MCF 10A (cell line): Measurements from ENCODE around the gene LRP2BP. TPM values are rescaled to one million over a fixed set of nuclear protein-coding genes. Genes with fewer than 3 reads are reported as not detected.

ENCODE experiments used
- BruUV-seq: library from RNA; stranded (reverse); fragments of 400-500 nt; replicated peaks from 2 replicates; lab custom pipeline; 2021; lab: Mats Ljungman, UMichigan
- CTCF ChIA-PET: fragments of 300-600 bp; sonication (Branson Sonifier 250); formaldehyde crosslinking; extraction: SDS; loops from one replicate; lab custom pipeline; 2021; ENCODE audit warnings: antibody characterized with exemption, inconsistent platforms; lab: Yijun Ruan, JAX
- POLR2A ChIA-PET: fragments of 300-600, 350-650 bp; sonication (Branson Sonifier 250); formaldehyde crosslinking; extraction: SDS; loops from one replicate; lab custom pipeline; 2020; ENCODE audit warnings: antibody characterized with exemption, inconsistent platforms; lab: Yijun Ruan, JAX
- DNase-seq: peaks from one replicate; pipeline ENCODE4 v3.0.0-alpha.2; 2018; ENCODE audit not compliant: unreplicated experiment
- H3K27ac Mint-ChIP-seq: one replicate; pipeline ENCODE4 v1.8.0; 2022; ENCODE audit warnings: mild to moderate bottlenecking, low read depth, mixed read lengths; ENCODE audit not compliant: unreplicated experiment
- H3K27me3 Mint-ChIP-seq: one replicate; pipeline ENCODE4 v1.8.0; 2022; ENCODE audit warnings: mixed read lengths; ENCODE audit not compliant: insufficient read depth, unreplicated experiment
- H3K36me3 Mint-ChIP-seq: one replicate; pipeline ENCODE4 v1.8.0; 2022; ENCODE audit warnings: mild to moderate bottlenecking, moderate library complexity, mixed read lengths; ENCODE audit not compliant: insufficient read depth, unreplicated experiment
- H3K4me1 Mint-ChIP-seq: one replicate; pipeline ENCODE4 v1.8.0; 2022; ENCODE audit warnings: mixed read lengths; ENCODE audit not compliant: insufficient read depth, unreplicated experiment
- H3K4me3 Mint-ChIP-seq: one replicate; pipeline ENCODE4 v1.8.0; 2022; ENCODE audit warnings: mild to moderate bottlenecking, moderate library complexity, mixed read lengths; ENCODE audit not compliant: unreplicated experiment
- H3K9me3 Mint-ChIP-seq: one replicate; pipeline ENCODE4 v1.8.0; 2022; ENCODE audit warnings: mixed read lengths; ENCODE audit not compliant: unreplicated experiment
- intact Hi-C: fragments of 100-400 bp; cut with micrococcal nuclease; formaldehyde crosslinking; loops from 2 replicates; pipeline ENCODE4 v1.14.1; 2022
- total RNA-seq: library from RNA; stranded (reverse); gene quantifications from 2 replicates; pipeline ENCODE4 v1.2.3, GENCODE V29; 2022
- TF ChIP-seq, protein P1 (sequence below): fragments of 200-600 bp; IDR thresholded peaks from one replicate; pipeline ENCODE4 v1.8.0; 2022; ENCODE audit warnings: antibody characterized with exemption, mild to moderate bottlenecking; ENCODE audit not compliant: unreplicated experiment

Gene LRP2BP
- total RNA-seq, 1 experiment from 2014 or later, result 0.70 TPM

DNA sequence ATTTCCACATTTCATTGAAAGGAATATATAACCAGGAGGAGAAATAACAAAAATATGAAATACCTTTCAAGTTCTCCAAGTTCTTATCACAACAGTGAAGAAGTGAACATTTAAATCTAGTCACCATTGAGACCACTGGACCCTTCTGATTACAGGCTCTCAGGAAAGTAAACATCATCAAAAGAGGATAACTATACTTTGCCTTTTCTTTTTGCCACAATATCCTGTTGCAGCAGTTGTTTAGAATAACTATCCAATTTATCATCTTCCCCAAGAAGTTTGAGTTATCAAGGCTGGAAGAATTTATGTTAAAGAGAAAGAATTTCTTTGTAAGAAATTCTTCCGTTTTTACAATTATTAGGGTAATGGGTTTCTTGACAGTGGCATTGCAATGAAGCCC is 3.6 kb downstream of the LRP2BP start:
- BruUV-seq, result no TSS peak
- H3K27me3 Mint-ChIP-seq, result no peaks in the 10 kb centered on the region
- ChIA-PET CTCF (no interaction called here), POLR2A (interaction anchor here (0.6 kb wide), 1 partner anchor 162 kb away, joined by 5 read pairs; no protein-coding TSS in a partner anchor)
- H3K4me3 Mint-ChIP-seq, result no peak overlapping the region
- intact Hi-C loops, result no loop called here
- no peaks in the 10 kb centered on the region for H3K9me3 Mint-ChIP-seq
- H3K4me1 Mint-ChIP-seq, result peaks cover 7% of the 10 kb centered on the region
- H3K36me3 Mint-ChIP-seq, result peaks cover 15% of the 10 kb centered on the region
- no peak overlapping the region for H3K27ac Mint-ChIP-seq
- TF ChIP-seq, protein P1, sequence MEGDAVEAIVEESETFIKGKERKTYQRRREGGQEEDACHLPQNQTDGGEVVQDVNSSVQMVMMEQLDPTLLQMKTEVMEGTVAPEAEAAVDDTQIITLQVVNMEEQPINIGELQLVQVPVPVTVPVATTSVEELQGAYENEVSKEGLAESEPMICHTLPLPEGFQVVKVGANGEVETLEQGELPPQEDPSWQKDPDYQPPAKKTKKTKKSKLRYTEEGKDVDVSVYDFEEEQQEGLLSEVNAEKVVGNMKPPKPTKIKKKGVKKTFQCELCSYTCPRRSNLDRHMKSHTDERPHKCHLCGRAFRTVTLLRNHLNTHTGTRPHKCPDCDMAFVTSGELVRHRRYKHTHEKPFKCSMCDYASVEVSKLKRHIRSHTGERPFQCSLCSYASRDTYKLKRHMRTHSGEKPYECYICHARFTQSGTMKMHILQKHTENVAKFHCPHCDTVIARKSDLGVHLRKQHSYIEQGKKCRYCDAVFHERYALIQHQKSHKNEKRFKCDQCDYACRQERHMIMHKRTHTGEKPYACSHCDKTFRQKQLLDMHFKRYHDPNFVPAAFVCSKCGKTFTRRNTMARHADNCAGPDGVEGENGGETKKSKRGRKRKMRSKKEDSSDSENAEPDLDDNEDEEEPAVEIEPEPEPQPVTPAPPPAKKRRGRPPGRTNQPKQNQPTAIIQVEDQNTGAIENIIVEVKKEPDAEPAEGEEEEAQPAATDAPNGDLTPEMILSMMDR, result no peak
- no peak for DNase-seq

DNA sequence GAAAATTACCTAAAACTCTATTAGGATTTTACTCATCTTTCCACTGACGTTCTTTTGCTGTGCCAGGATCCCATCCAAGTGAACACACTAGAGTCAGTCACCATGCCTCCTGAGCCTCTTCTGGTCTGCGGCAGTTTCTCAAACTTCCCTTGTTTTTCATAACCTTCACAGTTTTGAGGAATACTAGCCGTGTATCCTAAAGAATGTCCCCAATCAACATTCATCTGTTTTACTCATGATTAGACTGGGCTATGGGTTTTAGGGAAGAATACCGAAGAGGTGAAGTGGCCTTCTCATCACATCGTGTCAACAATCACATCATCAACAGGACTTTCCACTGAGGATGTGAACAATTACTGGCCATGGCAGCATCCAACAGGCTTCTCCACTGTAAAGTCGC is 4.8 kb downstream of the LRP2BP start:
- intact Hi-C loops, result no loop called here
- BruUV-seq, result no TSS peak
- ChIA-PET POLR2A (no interaction called here), CTCF (interaction anchor here (1.2 kb wide), 1 partner anchor 103 kb away, joined by 3 read pairs; no protein-coding TSS in a partner anchor)
- DNase-seq, result no peak
- Mint-ChIP-seq H3K4me1 (peaks cover 7% of the 10 kb centered on the region), H3K36me3 (peaks cover 10% of the 10 kb centered on the region), H3K27ac (no peak overlapping the region), H3K4me3 (no peak overlapping the region), H3K27me3 (no peaks in the 10 kb centered on the region), H3K9me3 (no peaks in the 10 kb centered on the region)
- TF ChIP-seq, protein P1, result no peak

GRCh38 chr4:185387957-185388356 is 7.8 kb downstream of the LRP2BP start:
- no peaks in the 10 kb centered on the region for H3K9me3 Mint-ChIP-seq
- H3K36me3 Mint-ChIP-seq, result peaks cover 4% of the 10 kb centered on the region

GRCh38 chr4:185384930-185385331 is 10.8 kb downstream of the LRP2BP start:
- BruUV-seq, result no TSS peak
- Mint-ChIP-seq H3K36me3 (peaks cover 4% of the 10 kb centered on the region), H3K27ac (no peak overlapping the region), H3K4me3 (no peak overlapping the region), H3K4me1 (peaks cover 10% of the 10 kb centered on the region), H3K9me3 (no peaks in the 10 kb centered on the region), H3K27me3 (no peaks in the 10 kb centered on the region)
- intact Hi-C loops, result no loop called here
- DNase-seq, result no peak
- TF ChIP-seq, protein P1, result no peak
- POLR2A ChIA-PET, result interaction anchor here (4.5 kb wide), 1 partner anchor 11 kb away, joined by 23 read pairs; the partner anchor contains the start of genes ANKRD37 and LRP2BP
- CTCF ChIA-PET, result no interaction called here

More at GRCh38 chr4:185387957-185388356, 7.8 kb downstream of the LRP2BP start:
- ChIA-PET CTCF (interaction anchor here (1.0 kb wide), 1 partner anchor 48 kb away, joined by 3 read pairs; no protein-coding TSS in a partner anchor), POLR2A (no interaction called here)
- BruUV-seq, result no TSS peak
- intact Hi-C loops, result no loop called here
- no peak overlapping the region for H3K27ac Mint-ChIP-seq
- no peak overlapping the region for H3K4me3 Mint-ChIP-seq
- H3K27me3 Mint-ChIP-seq, result no peaks in the 10 kb centered on the region
- DNase-seq, result no peak
- TF ChIP-seq, protein P1, result no peak
- no peaks in the 10 kb centered on the region for H3K4me1 Mint-ChIP-seq
